HG02678 (cell line): Measurements from ENCODE around the gene LAMA4.

Experiments used
- ATAC-seq: cut with Tn5 transposase; IDR thresholded peaks from one replicate; pipeline ENCODE4 v1.9.1; 2021; ENCODE audit warnings: mild to moderate bottlenecking, moderate library complexity; ENCODE audit not compliant: unreplicated experiment

Gene LAMA4, protein sequence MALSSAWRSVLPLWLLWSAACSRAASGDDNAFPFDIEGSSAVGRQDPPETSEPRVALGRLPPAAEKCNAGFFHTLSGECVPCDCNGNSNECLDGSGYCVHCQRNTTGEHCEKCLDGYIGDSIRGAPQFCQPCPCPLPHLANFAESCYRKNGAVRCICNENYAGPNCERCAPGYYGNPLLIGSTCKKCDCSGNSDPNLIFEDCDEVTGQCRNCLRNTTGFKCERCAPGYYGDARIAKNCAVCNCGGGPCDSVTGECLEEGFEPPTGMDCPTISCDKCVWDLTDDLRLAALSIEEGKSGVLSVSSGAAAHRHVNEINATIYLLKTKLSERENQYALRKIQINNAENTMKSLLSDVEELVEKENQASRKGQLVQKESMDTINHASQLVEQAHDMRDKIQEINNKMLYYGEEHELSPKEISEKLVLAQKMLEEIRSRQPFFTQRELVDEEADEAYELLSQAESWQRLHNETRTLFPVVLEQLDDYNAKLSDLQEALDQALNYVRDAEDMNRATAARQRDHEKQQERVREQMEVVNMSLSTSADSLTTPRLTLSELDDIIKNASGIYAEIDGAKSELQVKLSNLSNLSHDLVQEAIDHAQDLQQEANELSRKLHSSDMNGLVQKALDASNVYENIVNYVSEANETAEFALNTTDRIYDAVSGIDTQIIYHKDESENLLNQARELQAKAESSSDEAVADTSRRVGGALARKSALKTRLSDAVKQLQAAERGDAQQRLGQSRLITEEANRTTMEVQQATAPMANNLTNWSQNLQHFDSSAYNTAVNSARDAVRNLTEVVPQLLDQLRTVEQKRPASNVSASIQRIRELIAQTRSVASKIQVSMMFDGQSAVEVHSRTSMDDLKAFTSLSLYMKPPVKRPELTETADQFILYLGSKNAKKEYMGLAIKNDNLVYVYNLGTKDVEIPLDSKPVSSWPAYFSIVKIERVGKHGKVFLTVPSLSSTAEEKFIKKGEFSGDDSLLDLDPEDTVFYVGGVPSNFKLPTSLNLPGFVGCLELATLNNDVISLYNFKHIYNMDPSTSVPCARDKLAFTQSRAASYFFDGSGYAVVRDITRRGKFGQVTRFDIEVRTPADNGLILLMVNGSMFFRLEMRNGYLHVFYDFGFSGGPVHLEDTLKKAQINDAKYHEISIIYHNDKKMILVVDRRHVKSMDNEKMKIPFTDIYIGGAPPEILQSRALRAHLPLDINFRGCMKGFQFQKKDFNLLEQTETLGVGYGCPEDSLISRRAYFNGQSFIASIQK (N-terminal part only)

DNA sequence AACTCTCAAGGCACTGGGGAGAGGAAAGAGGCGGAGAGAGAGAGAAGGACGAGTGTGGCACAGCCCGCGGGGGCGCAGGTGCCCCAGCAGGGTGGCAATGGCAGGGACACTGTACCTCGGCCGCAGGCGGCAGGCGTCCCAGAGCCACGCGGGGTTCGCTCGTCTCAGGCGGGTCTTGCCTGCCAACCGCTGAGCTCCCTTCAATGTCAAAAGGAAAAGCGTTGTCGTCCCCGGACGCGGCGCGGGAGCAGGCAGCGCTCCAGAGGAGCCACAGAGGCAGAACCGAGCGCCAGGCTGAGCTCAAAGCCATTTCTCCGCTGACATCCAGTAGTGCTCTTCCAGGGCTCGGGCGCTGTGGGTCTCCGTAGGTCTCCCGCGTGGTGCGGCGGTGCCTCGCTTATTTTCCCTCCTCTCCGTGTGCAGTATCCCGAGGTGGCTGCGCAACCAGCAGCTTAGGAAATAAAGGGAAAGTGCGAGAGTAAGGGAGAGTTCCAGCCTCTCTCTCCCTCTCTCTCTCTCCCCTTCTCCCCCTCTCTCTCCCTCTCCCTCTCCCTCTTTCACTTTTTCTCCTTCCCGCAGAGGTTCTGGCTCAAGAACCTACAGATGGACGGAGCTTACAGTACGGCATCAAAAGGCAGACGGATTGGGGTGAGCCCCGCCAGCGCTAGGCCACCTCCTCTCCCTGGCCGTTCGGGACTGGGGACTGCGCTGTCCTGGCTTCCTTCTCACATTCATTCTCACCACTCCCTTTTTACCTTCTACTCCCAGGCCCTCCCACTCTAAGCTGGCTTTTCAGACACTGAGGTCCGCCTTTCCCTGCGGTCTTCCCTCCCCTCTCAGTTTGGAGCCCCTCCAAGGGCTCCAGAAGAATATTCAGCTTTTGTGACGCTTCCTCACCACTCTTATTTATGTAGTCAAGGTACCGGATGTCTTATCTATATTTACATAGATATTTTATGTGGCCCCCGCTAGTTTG lies at the start of gene LAMA4:
Gene LAMA4 (minus strand): TSS at position 727 of the 976 bp plus-strand sequence. CDS start 417 bp downstream, at position 310.
- no peak for ATAC-seq

DNA sequence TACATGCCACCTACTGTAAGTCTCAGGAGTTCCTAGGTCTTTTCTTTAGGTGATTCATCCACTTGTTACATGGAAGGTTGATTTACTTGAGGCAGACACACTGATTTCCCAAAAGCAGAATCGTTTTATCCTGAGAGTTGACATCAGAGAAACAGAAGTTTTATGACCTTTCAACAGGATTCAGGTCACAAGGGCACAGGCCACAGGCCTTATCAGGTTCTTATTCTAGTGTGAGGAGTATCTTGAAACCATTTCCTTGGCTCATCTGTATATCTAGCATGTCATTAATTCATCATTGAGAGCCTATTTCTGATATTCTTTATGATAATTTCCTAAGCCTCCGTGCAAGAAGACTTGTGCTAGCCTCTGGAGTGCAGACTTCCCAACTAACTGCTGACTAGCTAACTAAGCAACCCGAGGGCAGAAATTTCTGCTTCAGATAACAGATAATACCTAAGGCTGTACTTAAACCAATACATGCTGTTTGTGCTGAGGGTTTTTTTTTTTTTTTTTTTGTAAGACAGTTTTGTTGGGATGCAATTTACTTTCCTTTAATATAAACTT lies 47.9 kb upstream of the LAMA4 start:
- ATAC-seq = no peak

DNA sequence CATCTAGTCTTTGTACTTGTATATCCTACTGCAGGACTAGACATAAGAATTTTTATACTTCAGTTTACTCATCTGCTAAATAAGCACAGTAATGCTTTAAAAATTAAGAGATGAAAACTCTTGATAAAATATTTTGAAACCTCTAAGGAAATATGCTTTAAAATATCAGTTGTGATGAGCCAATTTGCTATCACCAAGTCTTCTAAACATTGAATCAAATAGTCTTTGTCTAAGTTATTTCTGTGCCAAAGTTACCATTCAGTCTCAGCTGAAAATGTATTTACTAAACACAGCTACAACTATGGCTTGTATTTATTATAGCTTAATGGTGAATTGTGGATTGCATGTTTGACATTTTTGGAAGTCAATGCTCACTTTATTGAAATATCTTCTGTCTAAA lies 46.5 kb upstream of the LAMA4 start:
- no peak for ATAC-seq

DNA sequence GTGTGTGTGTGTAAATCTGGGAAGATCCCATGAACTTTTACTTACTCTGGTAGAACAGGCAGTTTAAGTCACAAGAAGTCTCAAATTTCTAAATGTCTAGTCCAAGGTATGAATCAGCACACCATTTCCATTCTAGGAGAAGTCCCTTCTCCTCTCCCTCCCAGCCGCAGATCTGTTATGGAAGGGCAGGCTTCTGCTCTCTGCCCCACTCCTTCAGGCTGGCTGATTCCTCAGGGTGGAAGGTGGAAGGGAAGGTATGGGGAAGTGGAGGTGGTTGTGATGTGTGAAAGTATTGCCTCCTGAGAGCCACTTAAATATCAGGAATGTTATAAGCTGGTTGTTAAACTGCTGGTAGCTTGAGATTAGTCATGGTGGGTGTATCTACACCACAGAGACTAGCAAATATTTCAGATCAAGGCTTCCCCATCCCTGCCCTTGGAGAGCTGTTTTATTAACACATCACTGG lies 44.5 kb upstream of the LAMA4 start:
- ATAC-seq = no peak

DNA sequence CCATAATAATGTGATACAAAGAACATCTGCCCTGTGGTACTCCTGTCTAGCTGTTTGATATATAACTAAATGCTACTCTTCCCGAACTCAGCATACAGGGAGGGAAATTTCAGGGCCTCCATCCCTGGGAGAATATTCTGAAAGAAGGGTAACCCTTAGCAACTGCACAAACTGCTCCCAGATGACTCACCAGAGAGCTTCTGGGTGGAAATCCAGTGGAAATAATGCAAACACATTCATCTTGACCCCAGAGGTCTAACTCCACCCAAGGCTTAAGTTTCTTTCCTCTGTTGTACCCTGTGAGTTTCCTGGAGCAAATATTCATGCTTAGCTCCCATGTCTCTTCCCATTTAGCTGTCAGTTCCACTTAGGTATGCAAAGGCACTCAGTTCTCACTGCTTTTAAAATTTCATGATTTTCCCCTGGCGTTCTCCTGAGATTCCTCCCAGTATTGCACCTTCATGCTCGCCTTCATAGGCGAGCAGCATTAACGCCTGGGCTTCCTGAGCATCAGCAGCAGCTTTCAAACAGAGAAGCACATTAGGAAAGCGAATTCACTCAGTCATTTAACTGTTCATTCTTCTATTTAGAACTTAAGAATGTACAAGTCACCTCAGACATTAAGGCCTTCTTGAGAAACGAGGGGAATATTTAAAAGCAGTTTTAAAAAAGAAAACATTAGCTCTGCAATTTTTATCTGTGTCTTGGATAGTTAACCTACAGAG lies 43.8 kb upstream of the LAMA4 start:
- no peak for ATAC-seq

DNA sequence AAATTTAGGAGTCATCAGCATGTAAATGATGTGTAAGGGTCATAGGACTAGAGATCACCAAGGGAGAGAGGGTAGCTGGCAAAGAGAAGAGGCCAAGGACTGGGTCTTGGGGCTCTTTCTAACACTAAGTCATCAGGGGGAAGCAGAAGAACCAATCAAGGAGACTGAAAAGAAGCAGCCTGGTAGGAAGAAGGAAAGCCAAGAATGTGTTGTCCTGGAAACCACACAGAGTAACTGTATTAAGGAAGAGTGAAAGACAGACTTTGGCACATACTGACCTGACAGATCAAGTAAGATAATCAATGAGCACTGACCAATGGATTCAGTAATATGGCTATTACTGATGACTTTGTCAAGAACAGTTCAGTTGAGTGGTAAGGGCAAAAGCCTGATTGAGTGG lies 42.3 kb upstream of the LAMA4 start:
- ATAC-seq = no peak

DNA sequence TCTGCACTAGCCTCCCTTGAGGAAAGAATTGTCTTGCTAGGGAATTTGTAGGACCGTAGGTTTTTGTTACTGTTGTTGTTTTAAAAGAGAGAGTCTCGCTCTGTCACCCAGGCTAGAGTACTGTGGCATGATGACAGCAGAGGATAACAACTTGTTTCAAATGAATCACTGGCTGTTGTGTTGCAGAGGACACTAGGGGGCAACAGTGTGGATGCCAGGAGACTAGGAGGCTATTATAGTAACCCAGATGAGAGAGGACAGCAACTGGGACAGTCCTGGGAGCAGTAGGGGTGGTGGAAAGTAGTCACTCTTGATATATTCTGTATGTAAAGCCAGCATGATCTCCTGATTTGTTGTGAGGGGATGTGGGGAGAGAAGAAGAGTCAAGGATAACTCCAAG lies 41.8 kb upstream of the LAMA4 start:
- ATAC-seq = peak; percentile 59

DNA sequence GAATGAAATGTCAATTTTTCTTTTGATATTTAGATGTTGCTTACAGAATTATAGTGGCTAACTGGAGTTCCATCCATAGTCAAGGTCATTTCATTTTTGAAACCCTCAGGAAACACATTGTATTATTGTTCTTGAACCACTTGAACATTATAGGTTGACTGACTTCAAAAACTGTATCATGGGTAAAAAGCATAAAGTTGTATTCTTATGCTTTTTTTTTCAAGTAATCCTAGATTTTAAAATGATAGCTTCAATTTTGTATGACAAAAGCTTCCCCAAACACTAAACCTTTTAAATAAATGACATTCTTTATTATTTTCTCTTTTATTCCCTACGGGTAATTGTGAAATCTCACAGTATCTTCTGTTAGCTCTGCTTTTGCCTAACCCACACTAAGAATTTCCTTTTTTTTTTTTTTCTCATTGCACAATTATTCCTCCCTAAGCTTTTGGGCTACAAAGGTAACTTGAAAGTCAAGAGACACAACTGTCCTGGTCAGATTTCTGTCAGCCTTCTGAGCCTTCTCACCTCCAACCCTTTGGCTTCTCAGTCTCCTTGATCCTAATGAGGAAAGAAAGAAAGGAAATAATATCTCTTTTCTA lies 36.9 kb upstream of the LAMA4 start:
- no peak for ATAC-seq

DNA sequence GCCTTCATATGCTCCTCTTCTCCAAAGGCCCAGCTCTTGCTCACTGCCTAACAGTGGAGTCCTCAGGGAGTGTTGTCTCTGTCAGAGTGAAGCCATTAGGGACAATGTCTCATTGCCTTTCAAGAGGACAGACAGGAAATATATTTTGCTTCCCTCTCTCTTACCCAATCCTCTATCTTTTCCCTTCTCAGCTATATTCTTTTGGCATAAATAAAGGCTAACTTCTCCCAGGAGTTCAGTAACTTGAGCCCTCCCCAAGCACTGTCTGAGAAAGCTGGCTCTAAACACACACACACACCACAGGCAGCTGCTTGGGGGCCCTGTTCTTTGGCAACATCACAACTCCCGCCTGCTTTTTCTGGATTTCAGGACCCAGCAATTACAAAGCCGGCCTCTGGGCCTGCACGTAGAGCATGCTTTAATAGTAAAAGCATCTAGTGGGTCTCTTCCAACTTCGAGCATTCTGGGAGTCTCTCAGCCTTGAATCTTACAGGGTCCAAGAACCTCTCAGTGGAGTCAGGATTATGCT lies 34.7 kb upstream of the LAMA4 start:
- ATAC-seq = no peak

DNA sequence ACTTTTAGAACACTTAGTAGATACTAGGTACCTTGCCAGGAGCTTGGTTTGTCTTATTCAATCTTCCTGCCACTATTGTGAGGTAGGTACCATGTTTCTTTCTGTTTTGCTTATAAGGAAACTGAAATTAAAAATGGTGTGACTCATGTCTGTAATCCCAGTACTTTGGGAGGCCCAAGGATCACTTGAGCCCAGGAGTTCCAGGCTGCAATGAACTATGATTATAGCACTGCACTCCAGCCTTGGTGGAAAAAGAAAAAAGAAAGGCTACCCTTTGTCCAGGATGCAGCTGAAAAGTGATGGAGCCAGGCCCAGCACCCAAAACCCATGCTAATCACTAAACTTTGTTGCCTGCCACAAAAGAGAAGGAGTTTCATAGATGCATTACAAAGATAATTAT lies 34.1 kb upstream of the LAMA4 start:
- no peak for ATAC-seq

DNA sequence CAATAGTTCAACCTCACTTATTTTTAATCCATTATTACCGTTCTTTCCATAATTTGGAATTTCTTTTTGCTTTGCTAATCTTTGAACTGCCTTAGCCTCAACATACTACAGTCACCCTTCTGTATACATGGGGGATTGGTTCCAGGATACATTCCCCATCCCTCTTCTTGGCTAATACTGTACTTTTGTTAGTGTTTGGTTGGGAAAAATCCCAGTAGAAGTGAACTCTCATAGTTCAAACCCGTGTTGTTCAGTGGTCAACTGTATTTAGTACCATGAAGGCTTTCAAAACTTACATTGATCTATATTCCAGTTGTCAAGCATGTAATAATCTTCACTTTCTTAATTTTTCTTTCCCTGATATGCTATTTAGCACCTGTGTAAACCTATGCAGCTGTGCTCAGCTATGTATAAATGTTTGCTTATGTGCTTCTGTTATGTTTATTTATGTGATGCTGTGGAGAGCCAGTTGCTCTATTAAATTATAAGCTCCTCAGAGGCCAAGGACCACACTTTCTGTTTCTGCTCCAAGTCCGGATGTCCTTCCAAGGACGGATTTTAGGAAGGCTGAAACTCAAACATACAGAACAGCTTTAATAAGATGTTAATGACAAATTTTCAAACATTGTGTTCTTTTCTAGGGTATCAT lies 33.3 kb upstream of the LAMA4 start:
- no peak for ATAC-seq

DNA sequence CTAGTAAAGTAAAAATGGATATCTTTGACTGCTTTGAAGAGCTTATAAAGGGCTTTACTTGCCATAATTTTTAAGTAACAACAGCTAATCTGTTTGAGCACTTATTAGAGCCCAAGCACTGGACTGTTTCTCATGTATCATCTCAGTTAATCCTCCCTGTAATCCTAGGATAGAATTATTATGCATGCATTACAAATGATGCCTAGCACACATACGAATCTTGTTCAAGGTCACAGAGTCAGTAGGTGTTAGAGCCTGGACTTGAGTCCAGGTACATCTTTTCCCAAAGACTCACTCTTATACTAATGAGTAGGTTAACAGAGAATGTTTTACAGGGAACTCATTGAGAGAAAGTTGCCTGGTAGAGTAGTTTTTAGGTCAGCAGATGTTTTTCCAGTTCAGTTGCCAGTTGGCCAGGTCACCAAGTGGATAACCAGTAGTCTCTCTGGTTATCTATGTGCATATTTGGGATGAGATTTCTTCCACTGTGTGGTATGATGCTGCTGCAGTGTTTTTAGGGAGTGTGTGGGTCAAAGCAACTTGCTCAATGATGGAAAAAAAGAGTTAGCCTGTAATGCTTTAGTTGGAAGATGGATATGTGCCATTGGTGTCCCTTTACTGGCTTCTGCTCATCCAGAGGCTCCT lies 32.3 kb upstream of the LAMA4 start:
- ATAC-seq = no peak

DNA sequence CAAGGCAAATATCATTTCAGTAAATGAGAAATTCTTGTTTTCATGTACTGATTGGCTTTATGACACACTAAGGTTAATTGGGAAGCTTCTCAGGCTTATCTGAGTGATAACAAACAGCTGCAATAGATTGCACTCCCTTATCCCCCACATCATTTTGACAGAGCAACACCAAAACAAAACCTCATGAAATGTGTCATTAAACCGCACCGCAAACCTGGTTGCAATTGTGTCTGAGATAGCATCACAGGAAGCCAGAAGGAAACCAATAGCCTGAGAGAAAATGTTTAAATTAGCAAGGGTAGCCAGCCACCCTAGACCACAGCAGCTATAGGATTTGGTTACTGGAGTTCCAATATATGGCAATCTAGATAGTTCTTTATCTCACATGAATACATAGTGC lies 31.6 kb upstream of the LAMA4 start:
- ATAC-seq = peak; percentile 62

DNA sequence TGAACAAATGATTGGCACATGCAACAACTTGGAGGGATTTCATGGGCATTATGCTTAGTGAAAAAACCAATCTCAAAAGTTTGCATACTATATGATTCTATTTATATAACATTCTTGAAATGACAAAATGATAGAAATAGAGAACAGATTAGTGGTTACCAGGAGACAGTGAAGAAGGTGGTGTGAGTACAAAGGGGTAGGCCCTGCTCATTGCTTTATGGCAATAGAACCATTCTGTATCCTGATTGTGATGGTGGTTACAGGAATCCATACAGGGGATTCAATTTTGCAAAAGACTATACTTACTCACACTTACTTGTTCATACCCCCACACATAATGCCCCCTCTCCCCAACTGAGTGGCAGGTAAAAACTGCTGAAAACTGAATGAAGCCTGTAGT lies 30.2 kb upstream of the LAMA4 start:
- no peak for ATAC-seq

DNA sequence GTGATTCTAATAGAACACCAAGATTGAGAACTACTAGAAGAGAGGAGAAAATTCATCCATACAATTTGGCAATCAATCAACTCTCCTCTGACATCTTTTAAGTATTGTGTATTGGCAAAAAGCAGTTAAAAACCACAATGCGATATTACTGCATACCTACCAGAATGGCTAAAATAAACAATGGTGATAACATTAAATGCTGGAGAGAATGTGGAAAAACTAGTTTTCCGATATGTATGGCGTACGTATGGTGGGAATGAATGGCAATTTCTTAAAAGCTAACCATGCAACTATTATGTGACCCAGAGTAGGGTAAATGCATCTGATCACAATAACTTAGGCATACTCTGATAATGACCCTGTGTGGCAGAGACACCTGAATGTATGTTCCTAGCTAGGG lies 29.3 kb upstream of the LAMA4 start:
- no peak for ATAC-seq

DNA sequence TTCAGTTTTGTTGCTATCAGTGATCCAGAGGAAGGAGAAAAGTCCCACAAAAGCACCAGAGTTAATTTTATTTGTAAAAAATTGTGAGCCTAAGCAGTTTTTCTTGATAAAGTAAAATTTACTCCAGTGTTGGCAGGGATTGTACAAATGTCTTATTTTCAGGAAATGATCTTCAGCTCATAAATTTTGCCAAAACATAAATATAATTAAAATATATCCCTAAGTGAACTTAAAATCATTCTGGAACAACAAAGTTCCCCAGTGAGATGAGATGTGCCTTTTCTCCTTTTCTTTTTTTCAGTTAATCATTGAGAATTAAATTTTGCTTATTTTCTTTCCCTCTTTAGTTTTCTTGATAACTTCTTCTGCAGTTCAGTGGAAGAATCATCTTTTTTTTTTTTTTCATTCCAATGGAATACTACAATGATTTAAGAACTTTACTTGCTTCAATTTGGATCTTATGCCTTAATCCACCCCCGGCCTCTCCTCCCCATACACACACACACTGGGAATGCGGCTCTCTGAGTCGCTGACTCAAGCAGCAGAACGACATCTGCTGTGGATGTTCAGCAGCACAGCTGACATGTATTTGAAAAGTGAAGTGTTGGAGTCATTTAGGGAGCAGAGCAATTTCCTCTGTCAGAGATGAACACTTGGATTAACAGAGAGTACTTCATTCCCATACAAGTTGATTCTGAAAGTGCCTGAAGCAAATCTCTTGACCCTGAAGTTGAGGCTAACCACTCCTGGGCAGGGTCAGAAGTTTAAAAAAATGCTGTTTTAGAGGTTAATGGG lies 27.7 kb upstream of the LAMA4 start:
- no peak for ATAC-seq
